22Rv1 (cell line): Measurements from ENCODE around the gene SHISA3.

Experiments used
- CTCF ChIP-seq: fragments of 450-650 bp; IDR thresholded peaks from 2 replicates; pipeline ENCODE4 v1.5.1; 2017; ENCODE audit warnings: mild to moderate bottlenecking
- ZFX ChIP-seq: fragments of 450-650 bp; IDR thresholded peaks from 2 replicates; pipeline ENCODE4 v1.6.1; 2017; ENCODE audit warnings: antibody characterized with exemption, borderline replicate concordance

DNA sequence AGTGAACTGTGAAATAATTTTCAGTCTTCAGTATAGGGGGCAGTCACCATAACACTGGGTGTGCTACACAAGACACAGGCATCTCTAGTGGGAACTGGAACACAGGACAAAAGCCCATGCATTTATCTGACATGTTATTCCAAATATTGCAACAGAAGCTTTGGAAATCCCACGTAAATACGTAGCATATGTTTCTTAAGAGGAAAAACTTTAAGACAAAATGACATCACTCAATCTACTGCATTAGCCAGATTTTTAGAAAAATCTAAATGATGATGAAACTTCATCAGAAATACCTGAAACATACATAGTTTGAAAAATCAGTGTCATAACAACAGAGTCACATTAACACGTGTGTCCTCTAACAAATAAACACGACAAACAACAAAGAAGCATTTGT, 14.5 kb downstream of the SHISA3 start:
- no peak for TF ChIP-seq CTCF
- TF ChIP-seq ZFX = no peak
